HG03432 (cell line): ENCODE results near the gene DSPP.
"Not testable (repeated sequence)": the region's sequence is repeated elsewhere in the genome, so short reads cannot be mapped to it uniquely, and the experiment has no call there.

Experiments used
- ATAC-seq: cut with Tn5 transposase; IDR thresholded peaks from one replicate; pipeline ENCODE4 v1.9.1; 2021; ENCODE audit warnings: mild to moderate bottlenecking, moderate library complexity; ENCODE audit not compliant: unreplicated experiment

The DSPP gene

DNA sequence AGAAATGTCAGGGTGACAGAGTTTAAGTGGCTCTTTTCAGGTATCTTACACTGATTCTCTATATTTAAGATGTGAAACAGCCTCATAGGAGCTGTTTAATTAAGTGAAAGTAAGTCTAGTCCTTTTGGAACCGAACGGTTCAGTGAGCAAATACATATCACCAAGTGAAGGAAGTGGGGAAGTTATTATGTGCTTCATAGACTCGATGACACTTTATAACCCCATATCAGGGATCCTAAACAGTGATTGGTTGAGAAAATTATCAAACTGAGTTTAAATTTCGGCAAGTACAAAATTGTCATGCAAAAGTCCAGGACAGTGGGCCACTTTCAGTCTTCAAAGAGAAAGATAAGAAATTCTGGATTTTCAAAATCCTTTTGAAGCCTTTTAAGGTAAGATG is at the start of gene DSPP:
TSS of gene DSPP (plus strand) at position 301 of the 400 bp plus-strand sequence. CDS start 2,380 bp downstream, outside the sequence.
- no peak for ATAC-seq

DNA sequence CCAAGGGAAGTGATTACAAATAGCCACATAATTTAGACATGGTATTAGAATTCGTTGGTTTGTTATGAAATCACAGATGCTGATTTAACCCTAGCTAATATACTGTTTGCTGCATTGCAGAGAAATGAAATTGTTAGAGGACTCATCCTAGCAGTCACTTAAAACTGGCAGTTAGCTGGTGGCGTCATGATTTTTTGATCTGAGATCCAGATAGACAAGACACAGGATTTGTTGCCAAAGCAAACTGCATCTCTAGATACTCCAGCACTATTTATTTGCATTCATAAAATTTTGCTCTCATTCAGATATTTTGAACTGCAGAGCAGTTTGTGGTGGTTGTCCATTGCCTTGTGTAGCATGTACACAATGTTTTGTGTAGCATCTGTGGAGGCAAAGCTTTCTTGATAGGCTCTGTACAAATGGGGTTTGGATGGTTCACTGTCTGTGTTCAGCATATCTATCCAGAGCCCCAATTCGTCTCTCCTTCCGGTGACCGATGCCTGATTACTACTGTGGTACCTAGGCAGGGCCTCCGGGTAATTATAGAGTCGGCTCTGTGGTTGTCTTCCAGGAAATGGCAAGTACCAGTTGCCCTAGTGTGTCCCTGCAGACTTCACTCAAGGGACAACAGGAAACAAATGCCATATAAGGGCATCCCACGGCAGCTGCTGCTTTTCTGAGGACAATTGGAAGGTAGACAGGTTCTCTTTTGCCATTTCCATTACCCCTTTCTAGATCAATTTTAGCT is 49.1 kb upstream of the DSPP start:
- peak; percentile 100 for ATAC-seq

DNA sequence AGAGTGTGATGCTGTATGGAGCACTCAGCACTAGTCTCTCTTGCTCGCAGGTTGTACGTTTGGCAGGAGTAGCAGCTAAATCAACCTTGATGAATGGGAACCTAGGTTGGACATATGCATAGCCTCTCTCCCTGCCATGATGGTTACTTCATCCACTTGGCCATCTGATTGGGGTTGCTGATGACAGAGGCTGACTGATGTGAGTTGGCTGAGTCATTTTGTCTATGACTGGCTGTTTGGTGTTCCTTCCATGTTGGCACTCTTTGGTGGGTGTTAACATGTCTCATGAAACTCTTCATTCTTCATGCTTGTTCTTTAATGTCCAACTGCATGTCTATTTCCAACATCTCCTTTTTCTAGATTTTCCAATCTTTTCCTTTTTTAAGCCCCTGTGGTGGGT is 47.5 kb upstream of the DSPP start:
- no peak for ATAC-seq

GRCh38 chr4:87565746-87566145 is 42.6 kb upstream of the DSPP start:
- ATAC-seq = no peak

DNA sequence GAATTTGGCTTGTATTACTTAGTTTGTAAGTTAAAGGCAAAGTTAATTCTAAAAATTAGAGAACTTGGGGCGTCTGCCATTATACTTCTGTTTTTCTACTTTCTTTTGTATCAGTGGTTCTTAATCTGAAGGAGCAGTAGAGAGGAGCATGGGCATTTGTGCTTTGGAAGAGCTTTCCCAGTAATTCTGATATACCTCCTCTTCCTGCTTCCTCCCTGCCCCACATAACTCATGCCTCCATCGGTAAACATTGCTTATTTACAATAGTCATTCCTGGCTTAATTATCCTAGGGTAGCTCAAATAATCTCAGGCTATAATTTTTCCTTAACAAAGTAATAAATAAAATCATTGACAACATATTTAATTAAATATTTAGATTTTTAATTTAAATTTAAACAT is 42.1 kb upstream of the DSPP start:
- ATAC-seq = no peak

DNA sequence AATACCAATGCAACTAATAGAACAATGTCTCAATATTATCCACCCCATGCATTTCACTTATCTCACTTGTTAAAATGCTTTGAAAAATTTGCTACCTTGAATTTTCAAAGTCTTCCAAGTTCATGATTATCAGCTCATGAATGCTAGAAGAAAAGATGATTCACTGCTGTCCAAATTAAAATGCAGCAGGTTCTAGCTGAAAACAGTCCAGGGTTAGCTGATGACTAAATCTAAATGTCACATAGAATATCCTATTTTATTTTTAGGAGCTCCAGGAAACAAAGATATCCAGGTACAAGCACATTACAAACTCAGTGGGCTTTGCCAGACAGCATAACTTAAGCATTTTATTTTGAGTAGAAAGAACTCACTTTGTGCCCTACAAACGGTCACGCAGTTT is 41.1 kb upstream of the DSPP start:
- no peak for ATAC-seq

GRCh38 chr4:87570290-87570805 is 38.0 kb upstream of the DSPP start:
- no peak for ATAC-seq

GRCh38 chr4:87574376-87574775 is 34.0 kb upstream of the DSPP start:
- ATAC-seq = not testable (repeated sequence)

GRCh38 chr4:87574996-87575395 is 33.3 kb upstream of the DSPP start:
- no peak for ATAC-seq

DNA sequence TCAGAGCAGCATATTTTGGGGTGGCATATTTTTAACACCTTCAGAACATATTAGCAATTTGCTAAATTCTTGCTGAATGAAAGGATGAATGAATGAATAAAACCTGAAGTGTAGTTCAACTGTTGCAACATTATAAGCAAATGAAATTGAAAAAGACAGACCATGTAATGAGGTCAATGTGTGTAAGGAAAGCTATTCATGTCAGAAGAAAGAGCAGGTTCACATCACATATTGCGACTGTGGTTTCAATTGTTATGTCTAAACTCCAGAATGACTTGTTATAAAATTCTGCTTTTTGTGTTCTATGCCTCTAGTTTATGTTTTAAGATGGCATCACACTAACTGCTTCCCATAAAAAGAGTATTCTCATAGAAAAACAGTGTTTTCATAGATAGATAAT is 32.9 kb upstream of the DSPP start:
- no peak for ATAC-seq

DNA sequence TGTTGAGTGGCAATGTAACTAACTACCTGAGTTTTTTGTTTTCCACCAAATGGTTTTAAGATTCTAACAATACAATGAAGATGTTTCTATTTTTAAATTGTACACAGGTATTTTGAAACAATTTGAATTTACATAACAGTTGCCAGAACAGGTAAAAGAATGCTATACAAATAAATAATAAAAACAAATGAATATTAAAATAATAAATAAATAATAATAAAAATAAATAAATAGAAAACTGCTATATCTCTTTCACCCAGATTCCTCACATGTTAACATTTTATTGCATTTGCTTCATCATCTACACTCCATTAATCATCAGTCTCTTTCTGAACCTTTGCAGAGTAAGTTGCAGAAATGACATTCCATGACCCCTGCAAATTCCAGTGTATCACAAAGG is 32.3 kb upstream of the DSPP start:
- no peak for ATAC-seq

- ATAC-seq = no peak
Measured at GRCh38 chr4:87579478-87579877, 28.9 kb upstream of the DSPP start.

DNA sequence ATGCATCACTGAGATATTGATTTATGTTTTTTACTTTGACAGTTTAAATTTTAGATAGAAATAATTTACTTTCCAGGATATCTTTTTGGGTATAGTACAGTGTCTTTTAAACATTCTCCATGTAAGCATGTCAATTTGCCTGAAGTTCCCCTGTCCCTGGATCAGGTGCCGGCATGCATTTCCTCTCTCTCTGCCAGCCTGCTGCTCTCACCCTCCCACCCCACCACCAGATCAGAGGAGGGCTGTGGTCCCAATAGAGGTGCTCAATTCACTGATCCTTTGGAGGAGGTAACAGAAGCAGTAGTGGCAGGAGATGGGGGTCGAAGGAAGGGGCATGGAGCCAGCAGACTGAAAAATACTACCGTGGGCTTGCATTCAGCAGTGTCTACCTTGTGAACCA is 28.3 kb upstream of the DSPP start:
- ATAC-seq = no peak

DNA sequence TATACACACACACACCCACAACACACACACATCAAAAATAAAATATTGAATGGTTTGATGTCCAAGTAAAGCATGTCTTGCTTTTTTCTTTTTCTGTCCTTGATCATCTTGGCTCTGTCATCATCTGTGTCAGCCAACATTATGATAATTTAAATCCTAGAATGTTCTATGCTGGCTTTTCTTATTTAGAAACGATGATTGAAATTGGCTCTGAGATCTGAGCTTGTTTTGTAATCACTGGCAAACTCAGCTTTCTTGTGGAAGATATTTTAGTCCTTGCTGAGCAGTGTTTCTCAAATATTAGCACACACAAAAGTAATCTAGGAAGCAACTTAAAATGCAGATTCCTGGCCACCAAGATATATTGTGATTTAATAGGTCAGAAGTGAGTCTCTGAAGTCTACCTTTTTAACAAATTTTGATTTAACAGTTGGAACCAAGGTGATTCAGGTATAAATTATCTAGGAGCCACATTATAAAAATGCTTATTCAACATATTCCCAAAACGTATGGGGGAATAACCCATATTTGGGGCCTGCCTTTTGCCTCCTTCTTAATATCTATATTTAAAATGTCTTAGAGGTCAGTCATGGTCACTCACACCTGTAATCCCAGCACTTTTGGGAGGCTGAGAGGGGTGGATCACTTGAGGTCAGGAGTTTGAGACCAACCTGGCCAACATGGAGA is 24.0 kb upstream of the DSPP start:
- no peak for ATAC-seq

DNA sequence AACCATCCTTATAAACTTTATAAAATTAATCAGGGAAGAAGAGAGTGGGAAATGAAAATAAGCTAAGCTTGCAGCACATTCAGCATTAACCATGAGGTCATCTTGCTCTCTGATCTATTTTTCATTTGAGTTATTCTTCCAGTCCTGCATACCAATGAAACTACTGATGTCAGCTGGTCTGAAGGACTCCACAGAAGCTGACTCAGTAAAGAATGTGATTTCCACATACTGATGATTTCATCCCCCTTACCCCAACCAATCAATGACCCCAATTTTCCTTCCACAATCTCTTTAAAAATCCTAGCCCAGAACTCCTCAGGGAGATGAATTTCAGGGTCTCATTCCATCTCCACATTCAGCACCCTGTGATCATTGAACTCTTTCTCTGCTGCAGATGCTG is 18.8 kb upstream of the DSPP start:
- no peak for ATAC-seq

DNA sequence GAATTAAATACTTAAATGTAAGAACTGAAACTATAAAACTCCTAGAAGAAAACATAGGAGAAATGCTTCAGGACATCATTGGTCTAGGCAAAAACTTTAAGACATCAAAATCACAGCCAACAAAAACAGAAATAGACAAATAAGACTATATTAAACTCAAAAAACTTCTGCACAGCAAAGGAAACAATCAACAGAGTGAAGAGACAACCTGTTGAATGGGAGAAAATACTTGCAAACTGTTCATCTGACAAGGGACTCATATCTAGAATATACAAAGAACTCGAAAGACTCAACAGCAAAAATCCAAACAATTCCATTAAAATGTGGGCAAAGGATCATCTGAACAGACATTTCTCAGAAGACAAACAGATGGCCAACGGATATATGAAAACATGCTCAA is 16.2 kb upstream of the DSPP start:
- ATAC-seq = no peak

- ATAC-seq = no peak
Measured at GRCh38 chr4:87601361-87601760, 7.0 kb upstream of the DSPP start.

DNA sequence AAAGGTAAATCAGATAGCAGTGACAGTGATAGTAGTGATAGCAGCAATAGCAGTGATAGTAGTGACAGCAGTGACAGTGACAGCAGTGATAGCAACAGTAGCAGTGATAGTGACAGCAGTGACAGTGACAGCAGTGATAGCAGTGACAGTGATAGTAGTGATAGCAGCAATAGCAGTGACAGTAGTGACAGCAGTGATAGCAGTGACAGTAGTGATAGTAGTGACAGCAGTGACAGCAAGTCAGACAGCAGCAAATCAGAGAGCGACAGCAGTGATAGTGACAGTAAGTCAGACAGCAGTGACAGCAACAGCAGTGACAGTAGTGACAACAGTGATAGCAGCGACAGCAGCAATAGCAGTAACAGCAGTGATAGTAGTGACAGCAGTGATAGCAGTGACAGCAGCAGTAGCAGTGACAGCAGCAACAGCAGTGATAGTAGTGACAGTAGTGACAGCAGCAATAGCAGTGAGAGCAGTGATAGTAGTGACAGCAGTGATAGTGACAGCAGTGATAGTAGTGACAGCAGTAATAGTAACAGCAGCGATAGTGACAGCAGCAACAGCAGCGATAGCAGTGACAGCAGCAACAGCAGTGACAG is 6.1 kb downstream of the DSPP start:
- no peak for ATAC-seq

- no peak for ATAC-seq
Measured at GRCh38 chr4:87616268-87616667, 7.9 kb downstream of the DSPP start.

- ATAC-seq = no peak
Measured at GRCh38 chr4:87620086-87620485, 11.8 kb downstream of the DSPP start.

DNA sequence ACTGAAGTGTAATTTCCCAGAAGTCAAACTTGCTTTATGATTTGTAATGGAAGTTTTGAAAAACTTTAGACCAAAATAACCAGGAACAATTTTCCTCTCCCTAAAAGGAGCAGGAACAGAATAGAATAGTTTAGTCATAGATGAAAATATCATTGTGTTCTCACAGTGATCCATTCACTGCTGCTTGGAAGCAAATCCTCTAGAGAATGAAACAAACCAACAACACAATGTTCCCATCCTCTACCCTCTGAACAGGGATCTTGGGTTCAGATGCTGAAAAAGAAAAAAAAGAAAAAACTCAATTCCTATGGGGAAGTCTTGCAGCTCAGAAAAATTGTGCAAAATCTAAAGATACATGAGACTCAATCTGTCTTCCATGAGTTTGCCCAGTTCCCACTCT is 12.2 kb downstream of the DSPP start:
- ATAC-seq = no peak

- no peak for ATAC-seq
Measured at GRCh38 chr4:87622303-87622702, 14.0 kb downstream of the DSPP start.
